HG02642 (cell line): ENCODE results near the gene EGLN3.

Experiments used
- ATAC-seq: cut with Tn5 transposase; IDR thresholded peaks from one replicate; pipeline ENCODE4 v1.9.1; 2021; ENCODE audit warnings: mild to moderate bottlenecking; ENCODE audit not compliant: unreplicated experiment, poor library complexity

The EGLN3 gene

GRCh38 chr14:33916663-33917565 lies 34.0 kb downstream of the EGLN3 start:
- ATAC-seq = no peak

- no peak for ATAC-seq
Observed at GRCh38 chr14:33915682-33916081, 35.2 kb downstream of the EGLN3 start.

GRCh38 chr14:33914676-33915516 lies 36.0 kb downstream of the EGLN3 start:
- ATAC-seq = no peak

GRCh38 chr14:33911046-33911445 lies 39.8 kb downstream of the EGLN3 start:
- ATAC-seq = no peak

- no peak for ATAC-seq
Observed at GRCh38 chr14:33910435-33910834, 40.4 kb downstream of the EGLN3 start.

GRCh38 chr14:33909380-33910084 lies 41.3 kb downstream of the EGLN3 start:
- no peak for ATAC-seq

GRCh38 chr14:33908540-33909223 lies 42.2 kb downstream of the EGLN3 start:
- ATAC-seq = no peak

- no peak for ATAC-seq
Observed at GRCh38 chr14:33906968-33907367, 43.9 kb downstream of the EGLN3 start.

GRCh38 chr14:33904609-33905008 lies 46.3 kb downstream of the EGLN3 start:
- ATAC-seq = no peak

GRCh38 chr14:33903369-33903768 lies 47.5 kb downstream of the EGLN3 start:
- no peak for ATAC-seq

GRCh38 chr14:33902363-33902762 lies 48.5 kb downstream of the EGLN3 start:
- no peak for ATAC-seq

- no peak for ATAC-seq
Observed at GRCh38 chr14:33901426-33902155, 49.3 kb downstream of the EGLN3 start.

- no peak for ATAC-seq
Observed at GRCh38 chr14:33900706-33901105, 50.2 kb downstream of the EGLN3 start.

GRCh38 chr14:33899723-33900341 lies 51.0 kb downstream of the EGLN3 start:
- ATAC-seq = no peak

- no peak for ATAC-seq
Observed at GRCh38 chr14:33897878-33898535, 52.9 kb downstream of the EGLN3 start.

- no peak for ATAC-seq
Observed at GRCh38 chr14:33897382-33897781, 53.5 kb downstream of the EGLN3 start.

- no peak for ATAC-seq
Observed at GRCh38 chr14:33894339-33894738, 56.5 kb downstream of the EGLN3 start.

- ATAC-seq = no peak
Observed at GRCh38 chr14:33891700-33892099, 59.2 kb downstream of the EGLN3 start.

GRCh38 chr14:33884916-33885315 lies 66.0 kb downstream of the EGLN3 start:
- no peak for ATAC-seq
